ENCODE results near the gene DAGLB. TPM values are rescaled to one million over a fixed set of nuclear protein-coding genes. Genes with fewer than 3 reads are reported as not detected.

The DAGLB gene
- total RNA-seq, 2 experiments from 2014 or later = 22.0 to 22.9 TPM

GRCh38 chr7:6406121-6406520 is 41.6 kb downstream of the DAGLB start:
- Mint-ChIP-seq H3K27ac (peak overlapping the region; percentile 65), H3K27me3 (no peaks in the 10 kb centered on the region), H3K4me3 (no peak overlapping the region), H3K36me3 (ENCODE audit: low read depth) (peaks cover 89% of the 10 kb centered on the region), H3K9me3 (no peaks in the 10 kb centered on the region), H3K4me1 (ENCODE audit: low read depth) (no peaks in the 10 kb centered on the region)
- intact Hi-C loops (cut with DNase I, micrococcal nuclease) = no loop called here
- DNase-seq (no peak), ATAC-seq (ENCODE audit: poor library complexity) (no peak)
- no peaks in the 10 kb centered on the region for H3K9me3 ChIP-seq (ENCODE audit: control insufficient read depth in 1 of 2, insufficient read depth in 1 of 2, low read length in 2 of 2)
- peaks cover 81% of the 10 kb centered on the region for H3K36me3 ChIP-seq (ENCODE audit: insufficient read depth, low read length)
- H3K27me3 ChIP-seq (ENCODE audit: control insufficient read depth in 1 of 2, insufficient read depth in 2 of 2, low read length in 2 of 2) = no peaks in the 10 kb centered on the region
- H3K4me1 ChIP-seq (ENCODE audit: insufficient read depth, low read length) = no peaks in the 10 kb centered on the region
- no peak for TF ChIP-seq CTCF (IDR thresholded peaks at IDR 0.05)
- no peak overlapping the region for H3K4me3 ChIP-seq (ENCODE audit: low read length)
- no peak overlapping the region for H3K27ac ChIP-seq (ENCODE audit: low read depth in 1 of 2, low read length in 2 of 2)
- CTCF ChIA-PET = no interaction called here
- POLR2A ChIA-PET = no interaction called here

- Histone ChIP-seq H3K27me3 (ENCODE audit: control insufficient read depth in 1 of 2, insufficient read depth in 2 of 2, low read length in 2 of 2) (no peaks in the 10 kb centered on the region), H3K36me3 (ENCODE audit: insufficient read depth, low read length) (peaks cover 79% of the 10 kb centered on the region), H3K27ac (ENCODE audit: low read depth in 1 of 2, low read length in 2 of 2) (no peak overlapping the region), H3K9me3 (ENCODE audit: control insufficient read depth in 1 of 2, insufficient read depth in 1 of 2, low read length in 2 of 2) (no peaks in the 10 kb centered on the region), H3K4me1 (ENCODE audit: insufficient read depth, low read length) (no peaks in the 10 kb centered on the region), H3K4me3 (ENCODE audit: low read length) (no peak overlapping the region)
- peaks cover 75% of the 10 kb centered on the region for H3K36me3 Mint-ChIP-seq (ENCODE audit: low read depth)
- H3K27ac Mint-ChIP-seq = peak overlapping the region; percentile 21
- intact Hi-C loops (cut with DNase I, micrococcal nuclease) = no loop called here
- no peak overlapping the region for H3K4me3 Mint-ChIP-seq
- TF ChIP-seq CTCF (IDR thresholded peaks at IDR 0.05) = no peak
- H3K9me3 Mint-ChIP-seq = no peaks in the 10 kb centered on the region
- DNase-seq (no peak), ATAC-seq (ENCODE audit: poor library complexity) (no peak)
- CTCF ChIA-PET = no interaction called here
- no peaks in the 10 kb centered on the region for H3K27me3 Mint-ChIP-seq
- H3K4me1 Mint-ChIP-seq (ENCODE audit: low read depth) = peaks cover 8% of the 10 kb centered on the region
- POLR2A ChIA-PET = no interaction called here
Observed at GRCh38 chr7:6403907-6404306, 43.8 kb downstream of the DAGLB start.

DNA sequence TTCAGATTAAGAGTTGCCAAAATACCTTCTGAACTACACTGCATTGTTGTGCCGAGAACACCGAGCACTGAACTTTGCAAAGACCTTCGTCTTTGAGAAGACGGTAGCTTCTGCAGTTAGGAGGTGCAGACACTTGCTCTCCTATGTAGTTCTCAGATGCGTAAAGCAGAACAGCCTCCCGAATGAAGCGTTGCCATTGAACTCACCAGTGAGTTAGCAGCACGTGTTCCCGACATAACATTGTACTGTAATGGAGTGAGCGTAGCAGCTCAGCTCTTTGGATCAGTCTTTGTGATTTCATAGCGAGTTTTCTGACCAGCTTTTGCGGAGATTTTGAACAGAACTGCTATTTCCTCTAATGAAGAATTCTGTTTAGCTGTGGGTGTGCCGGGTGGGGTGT is 45.0 kb downstream of the DAGLB start:
- H3K27me3 ChIP-seq (ENCODE audit: control insufficient read depth in 1 of 2, insufficient read depth in 2 of 2, low read length in 2 of 2) = no peaks in the 10 kb centered on the region

More for the DNA sequence above, 45.0 kb downstream of the DAGLB start:
- Mint-ChIP-seq H3K36me3 (ENCODE audit: low read depth) (peaks cover 76% of the 10 kb centered on the region), H3K27me3 (no peaks in the 10 kb centered on the region), H3K27ac (peak overlapping the region; percentile 28), H3K4me3 (no peak overlapping the region), H3K9me3 (no peaks in the 10 kb centered on the region), H3K4me1 (ENCODE audit: low read depth) (peaks cover 19% of the 10 kb centered on the region)
- POLR2A ChIA-PET = no interaction called here
- CTCF ChIA-PET = no interaction called here
- peaks cover 4% of the 10 kb centered on the region for H3K4me1 ChIP-seq (ENCODE audit: insufficient read depth, low read length)
- no peak for TF ChIP-seq CTCF (IDR thresholded peaks at IDR 0.05)
- intact Hi-C loops (cut with DNase I, micrococcal nuclease) = no loop called here
- no peak overlapping the region for H3K4me3 ChIP-seq (ENCODE audit: low read length)
- ATAC-seq (ENCODE audit: poor library complexity) = no peak
- DNase-seq = no peak
- no peak overlapping the region for H3K27ac ChIP-seq (ENCODE audit: low read depth in 1 of 2, low read length in 2 of 2)
- peaks cover 76% of the 10 kb centered on the region for H3K36me3 ChIP-seq (ENCODE audit: insufficient read depth, low read length)
- no peaks in the 10 kb centered on the region for H3K9me3 ChIP-seq (ENCODE audit: control insufficient read depth in 1 of 2, insufficient read depth in 1 of 2, low read length in 2 of 2)
